Measurements from ENCODE around the gene GAB1. TPM values are rescaled to one million over a fixed set of nuclear protein-coding genes. Genes with fewer than 3 reads are reported as not detected.

GAB1 gene
- total RNA-seq, 1 donor from 2014 or later: 31.0 TPM

DNA sequence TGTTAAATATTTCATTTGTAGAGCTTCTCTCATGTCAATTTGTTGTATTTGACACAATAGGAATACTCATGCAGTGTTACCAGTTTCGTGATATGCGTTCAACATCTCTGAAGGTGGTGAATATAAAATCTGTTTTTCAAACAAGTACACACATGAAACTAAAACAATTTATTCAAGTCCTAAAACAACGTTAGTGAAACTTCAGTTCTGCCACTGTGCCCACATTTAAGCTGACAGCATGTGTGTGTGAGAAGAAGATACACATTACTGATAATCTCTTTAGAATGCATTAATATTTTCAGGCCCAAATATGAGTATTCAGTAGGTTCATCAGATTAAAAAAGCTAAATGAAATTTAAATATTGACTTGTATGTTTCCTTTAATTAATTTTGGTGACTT is 21.7 kb downstream of the GAB1 start:
- Histone ChIP-seq H3K4me1 (peaks cover 13 to 61% of the 10 kb centered on the region in 2 donors), H3K4me3 (no peak overlapping the region)
- TF ChIP-seq, protein P1, sequence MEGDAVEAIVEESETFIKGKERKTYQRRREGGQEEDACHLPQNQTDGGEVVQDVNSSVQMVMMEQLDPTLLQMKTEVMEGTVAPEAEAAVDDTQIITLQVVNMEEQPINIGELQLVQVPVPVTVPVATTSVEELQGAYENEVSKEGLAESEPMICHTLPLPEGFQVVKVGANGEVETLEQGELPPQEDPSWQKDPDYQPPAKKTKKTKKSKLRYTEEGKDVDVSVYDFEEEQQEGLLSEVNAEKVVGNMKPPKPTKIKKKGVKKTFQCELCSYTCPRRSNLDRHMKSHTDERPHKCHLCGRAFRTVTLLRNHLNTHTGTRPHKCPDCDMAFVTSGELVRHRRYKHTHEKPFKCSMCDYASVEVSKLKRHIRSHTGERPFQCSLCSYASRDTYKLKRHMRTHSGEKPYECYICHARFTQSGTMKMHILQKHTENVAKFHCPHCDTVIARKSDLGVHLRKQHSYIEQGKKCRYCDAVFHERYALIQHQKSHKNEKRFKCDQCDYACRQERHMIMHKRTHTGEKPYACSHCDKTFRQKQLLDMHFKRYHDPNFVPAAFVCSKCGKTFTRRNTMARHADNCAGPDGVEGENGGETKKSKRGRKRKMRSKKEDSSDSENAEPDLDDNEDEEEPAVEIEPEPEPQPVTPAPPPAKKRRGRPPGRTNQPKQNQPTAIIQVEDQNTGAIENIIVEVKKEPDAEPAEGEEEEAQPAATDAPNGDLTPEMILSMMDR (IDR thresholded peaks at IDR 0.05): no peak

DNA sequence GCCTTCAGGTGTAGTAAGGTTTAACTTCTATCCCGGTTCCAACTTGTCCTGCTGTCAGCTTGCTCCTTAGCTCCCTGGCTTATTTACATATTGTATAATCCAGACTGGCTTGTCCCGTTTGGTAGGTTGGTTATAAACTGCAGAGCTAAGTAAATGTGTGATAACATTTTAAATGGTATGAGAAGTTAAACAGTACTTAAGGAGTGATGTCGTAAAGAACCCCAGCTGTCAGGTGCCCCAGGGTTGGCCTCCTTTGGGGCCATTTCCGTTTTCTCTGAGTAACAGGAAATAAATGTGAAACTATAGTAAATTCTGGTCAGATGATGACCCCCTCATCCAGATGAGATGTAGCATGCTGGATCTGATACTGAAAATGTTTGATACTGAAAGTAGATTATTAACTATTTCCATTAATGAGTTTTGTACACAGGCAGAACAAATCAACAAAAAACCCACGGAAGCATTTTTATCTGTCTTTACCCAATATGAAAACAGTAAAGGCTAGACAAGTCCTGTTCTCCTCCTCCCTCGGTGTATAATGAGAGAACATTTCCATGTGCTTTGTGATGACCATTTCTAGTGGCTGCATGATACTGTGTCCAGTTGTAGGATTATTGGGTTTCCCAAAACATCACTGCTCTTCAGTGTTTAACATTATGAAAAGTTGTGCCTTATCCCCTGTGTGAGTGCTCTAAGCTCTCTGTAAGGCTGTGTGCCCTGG is 22.4 kb downstream of the GAB1 start:
- peak overlapping the region; percentile 79 to 83 for H3K27ac ChIP-seq
- H3K9me3 ChIP-seq: no peaks in the 10 kb centered on the region
- no peak for DNase-seq (ENCODE audit: low spot score in 2 of 2)
- TF ChIP-seq, protein P1 (IDR thresholded peaks at IDR 0.05): no peak
- H3K4me1 ChIP-seq: peaks cover 13 to 65% of the 10 kb centered on the region in 2 donors
- H3K4me3 ChIP-seq: peak overlapping the region; percentile 14 to 27
- no peaks in the 10 kb centered on the region for H3K36me3 ChIP-seq
- intact Hi-C loops (cut with DNase I): loop anchor here (10.0 kb wide), 1 partner anchor 544 kb away; no protein-coding TSS in a partner anchor
- no peaks in the 10 kb centered on the region for H3K27me3 ChIP-seq

More for the DNA sequence above, 21.7 kb downstream of the GAB1 start:
- Histone ChIP-seq H3K9me3 (no peaks in the 10 kb centered on the region), H3K27ac (peak overlapping the region; percentile 79 to 83), H3K27me3 (no peaks in the 10 kb centered on the region), H3K36me3 (no peaks in the 10 kb centered on the region)
- DNase-seq (ENCODE audit: low spot score in 2 of 2): no peak
- intact Hi-C loops (cut with DNase I): loop anchor here (10.0 kb wide), 1 partner anchor 544 kb away; no protein-coding TSS in a partner anchor

DNA sequence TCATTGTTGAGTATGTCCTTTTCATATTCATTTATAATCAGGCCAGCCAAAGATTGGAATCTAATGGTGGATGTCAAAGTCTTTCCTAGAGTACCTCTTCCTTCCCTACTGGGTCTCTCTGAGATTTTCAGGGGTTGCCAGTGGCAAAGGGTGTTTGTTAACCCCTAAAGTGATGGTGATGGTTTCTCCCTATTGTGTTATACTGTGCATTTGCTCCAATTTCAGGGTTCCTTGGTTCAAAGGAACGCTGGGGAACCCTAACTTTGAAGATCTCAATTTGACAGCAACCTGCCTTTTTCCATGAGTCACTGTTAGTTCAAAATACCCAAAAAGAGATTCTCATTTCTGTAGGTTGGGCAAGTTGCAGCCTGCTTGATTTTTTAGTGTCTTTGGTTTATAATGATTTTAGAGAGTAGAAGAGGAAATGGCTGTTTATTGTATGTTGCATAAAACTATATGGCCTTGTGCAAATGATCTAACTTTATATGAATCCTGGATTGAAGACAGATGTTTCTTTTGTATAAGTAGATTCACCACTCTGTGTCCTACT is 23.0 kb downstream of the GAB1 start:
- Histone ChIP-seq H3K27ac (peak overlapping the region; percentile 79 to 83), H3K4me3 (peak overlapping the region; percentile 14 to 43), H3K36me3 (no peaks in the 10 kb centered on the region), H3K4me1 (peaks cover 13 to 64% of the 10 kb centered on the region in 2 donors), H3K27me3 (no peaks in the 10 kb centered on the region), H3K9me3 (no peaks in the 10 kb centered on the region)
- DNase-seq (ENCODE audit: low spot score in 2 of 2): no peak
- intact Hi-C loops (cut with DNase I): loop anchor here (2.0 to 10.0 kb wide), 4 partner anchors 13 to 545 kb away; partner anchors contain the start of gene GAB1
- TF ChIP-seq, protein P1 (IDR thresholded peaks at IDR 0.05): no peak

DNA sequence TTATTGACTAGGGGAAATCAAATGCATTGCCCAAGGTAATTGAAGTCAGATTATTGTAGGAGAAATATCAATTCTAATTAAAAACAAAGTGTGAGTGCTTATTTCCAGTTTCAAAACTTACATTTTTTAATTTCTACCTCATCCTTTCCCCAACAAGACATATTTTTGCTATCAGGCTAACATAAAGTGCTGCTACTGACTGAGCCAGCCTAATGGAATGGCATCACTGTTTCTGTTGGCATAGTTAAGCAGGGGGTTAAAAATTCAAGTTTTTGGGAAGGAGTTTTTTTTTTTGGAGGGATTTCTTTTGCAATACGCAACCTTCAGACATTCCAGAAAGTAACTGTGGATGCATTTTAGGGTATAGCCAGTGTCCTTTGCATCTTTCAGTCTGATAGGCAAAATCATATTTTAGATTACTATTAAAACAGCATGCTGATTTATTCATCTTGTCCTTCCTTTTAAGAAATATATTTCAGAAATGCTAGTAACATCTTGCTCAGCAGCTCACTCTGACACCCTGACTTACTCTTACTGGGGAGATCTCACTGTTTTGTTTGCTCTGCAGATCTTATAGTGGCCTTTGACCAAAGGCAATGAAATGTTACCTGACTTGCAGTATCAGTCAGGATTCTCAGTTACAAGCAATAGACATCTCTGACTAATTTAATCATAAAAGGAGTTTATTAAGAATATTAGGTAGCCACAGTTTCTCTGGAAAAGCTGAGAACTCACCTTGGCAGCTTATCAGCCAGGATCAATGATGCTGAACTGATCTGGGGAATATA is 24.4 kb downstream of the GAB1 start:
- Histone ChIP-seq H3K27me3 (no peaks in the 10 kb centered on the region), H3K36me3 (no peaks in the 10 kb centered on the region), H3K4me3 (peak overlapping the region; percentile 20 to 43), H3K27ac (peak overlapping the region; percentile 79 to 83), H3K9me3 (no peaks in the 10 kb centered on the region), H3K4me1 (peaks cover 13 to 55% of the 10 kb centered on the region in 2 donors)
- intact Hi-C loops (cut with DNase I): loop anchor here (2.0 kb wide), 3 partner anchors 14 to 46 kb away; partner anchors contain the start of gene GAB1
- DNase-seq (ENCODE audit: low spot score in 2 of 2): no peak
- TF ChIP-seq, protein P1 (IDR thresholded peaks at IDR 0.05): no peak

DNA sequence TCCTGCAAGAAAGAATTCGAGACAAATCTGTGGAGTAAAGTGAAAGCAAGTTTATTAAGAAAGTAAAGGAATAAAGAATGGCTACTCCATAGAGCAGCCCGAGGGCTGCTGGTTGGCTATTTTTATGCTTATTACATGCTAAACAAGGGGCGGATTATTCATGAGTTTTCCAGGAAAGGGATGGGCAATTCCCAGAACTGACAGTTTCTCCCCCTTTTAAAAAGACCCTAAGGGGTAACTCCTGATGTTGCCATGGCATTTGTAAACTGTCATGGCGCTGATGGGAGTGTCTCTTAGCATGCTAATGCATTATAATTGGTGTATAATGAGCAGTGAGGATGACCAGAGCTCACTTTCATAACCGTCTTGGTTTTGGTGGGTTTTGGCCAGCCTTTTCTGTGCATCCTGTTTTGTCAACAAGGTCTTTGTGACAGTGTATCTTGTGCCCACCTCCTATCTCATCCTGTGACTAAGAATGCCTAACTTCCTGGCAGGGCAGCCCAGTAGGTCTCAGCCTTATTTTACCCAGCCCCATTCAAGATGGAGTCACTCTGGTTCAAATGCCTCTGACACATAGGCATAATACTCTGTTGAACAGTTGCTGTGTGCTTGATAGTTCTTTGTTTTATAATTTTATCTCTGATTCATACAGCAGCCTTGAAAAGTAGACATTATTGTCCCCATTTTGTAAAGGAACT is 25.8 kb downstream of the GAB1 start:
- H3K27ac ChIP-seq: peak overlapping the region; percentile 79 to 83
- no peaks in the 10 kb centered on the region for H3K9me3 ChIP-seq
- intact Hi-C loops (cut with DNase I): no loop called here
- H3K4me1 ChIP-seq: peaks cover 7 to 44% of the 10 kb centered on the region in 2 donors
- H3K4me3 ChIP-seq: no peak overlapping the region
- TF ChIP-seq, protein P1 (IDR thresholded peaks at IDR 0.05): no peak
- DNase-seq (ENCODE audit: low spot score in 2 of 2): no peak
- no peaks in the 10 kb centered on the region for H3K27me3 ChIP-seq
- no peaks in the 10 kb centered on the region for H3K36me3 ChIP-seq

All from ascending aorta (tissue), 2 donors.